ENCODE data around the gene ULK4.

The ULK4 gene

DNA sequence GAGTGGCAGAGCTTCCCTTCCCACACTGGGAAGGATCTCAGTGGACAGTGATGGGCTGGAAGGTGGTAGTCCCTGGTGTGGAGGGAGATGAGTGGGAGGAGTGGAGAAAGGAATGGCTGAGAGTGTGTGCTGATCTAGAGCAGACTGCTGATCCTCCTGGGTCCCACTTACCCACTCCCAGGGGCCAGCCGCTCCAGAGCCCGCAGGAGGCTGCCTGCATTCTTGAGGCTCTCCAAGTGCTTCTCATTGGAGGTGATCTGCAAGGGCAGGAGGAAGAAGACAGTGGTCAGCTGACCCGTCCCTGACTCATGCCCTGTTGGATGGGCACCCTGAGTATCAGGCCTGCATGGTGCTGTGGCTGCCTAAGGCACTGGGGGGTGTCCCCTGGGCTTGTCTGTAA, 712.6 kb downstream of the ULK4 start:
- peaks cover 0 to 7% of the 10 kb centered on the region in 2 donors for H3K36me3 ChIP-seq (ENCODE audit: control insufficient read depth in 2 of 2, insufficient read depth in 2 of 2, low read length in 2 of 2)
- no peaks in the 10 kb centered on the region for H3K9me3 ChIP-seq (ENCODE audit: control insufficient read depth in 2 of 2, low read length in 2 of 2)
- H3K4me3 ChIP-seq (ENCODE audit: low read length in 2 of 2), result no peak overlapping the region
- H3K27me3 ChIP-seq (ENCODE audit: control insufficient read depth in 1 of 2, insufficient read depth in 2 of 2, low read length in 2 of 2), result no peaks in the 10 kb centered on the region
- H3K9ac ChIP-seq (ENCODE audit: low read length in 2 of 2), result no peak overlapping the region
- no peak overlapping the region for H3K27ac ChIP-seq (ENCODE audit: low read length)
- H3K4me1 ChIP-seq (ENCODE audit: control insufficient read depth, insufficient read depth, low read length), result peaks cover 4% of the 10 kb centered on the region

DNA sequence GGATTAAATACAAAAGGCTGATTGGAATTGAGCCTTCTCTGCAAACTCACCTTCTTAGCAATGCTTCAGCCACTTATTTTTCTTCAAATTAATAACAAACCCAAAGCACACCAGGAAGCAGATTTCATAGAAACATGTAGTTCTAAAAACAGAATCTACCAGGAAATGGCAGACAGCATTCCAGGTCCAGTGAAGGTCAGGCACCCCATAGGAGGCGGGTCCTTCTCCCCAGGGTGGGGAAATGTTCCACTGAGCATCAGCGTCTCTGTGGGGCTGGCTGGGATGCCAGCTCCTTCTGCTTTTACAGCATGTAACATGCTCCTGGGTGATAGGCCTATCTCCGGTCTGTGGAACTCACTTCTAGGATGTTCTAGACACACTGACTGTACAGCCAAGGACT, 713.4 kb downstream of the ULK4 start:
- H3K4me3 ChIP-seq (ENCODE audit: low read length in 2 of 2), result no peak overlapping the region
- no peaks in the 10 kb centered on the region for H3K9me3 ChIP-seq (ENCODE audit: control insufficient read depth in 2 of 2, low read length in 2 of 2)
- no peak overlapping the region for H3K9ac ChIP-seq (ENCODE audit: low read length in 2 of 2)
- no peak overlapping the region for H3K27ac ChIP-seq (ENCODE audit: low read length)
- peaks cover 0 to 8% of the 10 kb centered on the region in 2 donors for H3K36me3 ChIP-seq (ENCODE audit: control insufficient read depth in 2 of 2, insufficient read depth in 2 of 2, low read length in 2 of 2)
- peaks cover 4% of the 10 kb centered on the region for H3K4me1 ChIP-seq (ENCODE audit: control insufficient read depth, insufficient read depth, low read length)
- H3K27me3 ChIP-seq (ENCODE audit: control insufficient read depth in 1 of 2, insufficient read depth in 2 of 2, low read length in 2 of 2), result no peaks in the 10 kb centered on the region

DNA sequence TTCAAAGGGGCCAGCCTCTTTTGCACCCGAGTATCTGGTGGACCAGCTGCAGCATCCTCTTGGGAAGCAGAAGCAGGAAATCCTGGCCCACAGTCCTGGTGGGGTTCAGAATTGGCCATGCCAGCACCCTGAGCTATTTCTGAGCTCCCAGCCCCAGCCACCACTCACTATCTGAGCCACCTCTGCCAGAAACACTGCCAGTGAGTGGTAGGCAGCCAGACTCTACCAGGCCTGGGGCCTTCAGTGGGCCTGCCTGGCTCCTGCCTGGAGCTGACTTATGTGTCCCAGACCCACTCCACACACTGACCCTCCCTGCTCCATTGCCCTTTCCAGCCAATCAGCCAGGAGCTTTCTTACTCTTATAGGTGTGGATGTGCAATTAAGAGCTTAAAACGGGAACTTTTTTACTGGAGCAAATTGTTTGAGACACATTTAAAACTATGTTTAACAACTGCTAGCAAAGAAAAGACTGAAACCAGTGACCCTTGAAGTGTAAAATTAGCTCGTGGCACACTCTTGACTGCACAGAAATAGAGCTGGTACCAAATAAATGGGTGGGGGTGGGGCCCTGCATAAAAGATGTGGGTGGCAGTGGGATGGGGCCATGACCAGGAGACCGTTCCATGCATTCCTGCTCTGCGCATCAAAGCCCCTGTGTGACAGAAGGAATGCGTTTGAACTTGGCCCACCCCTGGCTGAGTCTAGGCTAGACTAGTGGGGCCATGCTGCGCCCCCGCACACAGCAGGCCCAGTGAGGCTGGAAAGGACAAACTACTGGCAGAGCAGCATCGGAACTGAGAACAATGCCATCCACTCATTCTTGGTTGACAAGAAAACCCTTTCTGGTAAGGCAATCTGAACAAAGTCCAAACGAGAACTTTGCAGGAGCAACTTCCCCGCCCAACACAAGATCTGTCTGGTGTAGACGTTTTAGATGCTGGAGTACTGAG, 714.6 kb downstream of the ULK4 start:
- no peak overlapping the region for H3K4me3 ChIP-seq (ENCODE audit: low read length in 2 of 2)
- no peaks in the 10 kb centered on the region for H3K27me3 ChIP-seq (ENCODE audit: control insufficient read depth in 1 of 2, insufficient read depth in 2 of 2, low read length in 2 of 2)
- H3K4me1 ChIP-seq (ENCODE audit: control insufficient read depth, insufficient read depth, low read length), result peaks cover 4% of the 10 kb centered on the region
- no peak overlapping the region for H3K9ac ChIP-seq (ENCODE audit: low read length in 2 of 2)
- H3K9me3 ChIP-seq (ENCODE audit: control insufficient read depth in 2 of 2, low read length in 2 of 2), result no peaks in the 10 kb centered on the region
- H3K36me3 ChIP-seq (ENCODE audit: control insufficient read depth in 2 of 2, insufficient read depth in 2 of 2, low read length in 2 of 2), result peaks cover 0 to 8% of the 10 kb centered on the region in 2 donors
- no peak overlapping the region for H3K27ac ChIP-seq (ENCODE audit: low read length)

DNA sequence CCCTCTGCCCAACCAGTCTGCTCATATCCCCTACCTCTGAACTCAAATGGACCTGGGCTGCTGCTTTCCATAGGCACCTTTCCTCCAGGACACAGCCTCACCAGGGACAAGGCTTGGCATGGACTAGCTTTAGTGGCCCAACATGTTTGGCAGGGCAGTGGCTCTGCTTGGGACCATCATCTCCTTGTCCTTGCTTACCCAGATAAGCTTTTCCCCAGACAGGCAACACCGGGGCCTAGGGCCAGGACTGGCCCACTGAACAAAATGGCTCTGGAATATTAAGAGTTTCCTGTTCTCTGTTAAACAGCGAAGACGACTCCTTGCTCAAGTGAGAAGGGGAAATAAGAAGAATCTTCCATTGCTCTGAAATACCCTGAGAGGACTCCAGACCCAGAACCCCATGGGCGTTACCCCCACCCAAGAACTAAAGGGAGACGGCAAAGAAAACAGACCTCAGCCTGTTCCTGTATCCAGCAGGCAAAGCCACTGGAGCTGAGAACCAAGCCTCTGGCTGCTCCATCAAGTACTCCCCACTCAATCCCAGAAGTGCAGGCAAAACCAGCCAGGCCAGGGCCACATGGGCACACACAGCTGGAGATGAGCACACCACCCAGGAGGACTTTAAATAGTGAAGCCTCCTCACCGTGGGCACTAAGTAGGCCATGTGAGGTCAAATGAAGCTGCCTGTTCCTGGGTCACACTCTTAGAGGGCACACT, 717.1 kb downstream of the ULK4 start:
- Histone ChIP-seq H3K4me3 (ENCODE audit: low read length in 2 of 2) (no peak overlapping the region), H3K4me1 (ENCODE audit: control insufficient read depth, insufficient read depth, low read length) (peaks cover 4% of the 10 kb centered on the region), H3K9ac (ENCODE audit: low read length in 2 of 2) (no peak overlapping the region), H3K27ac (ENCODE audit: low read length) (no peak overlapping the region), H3K27me3 (ENCODE audit: control insufficient read depth in 1 of 2, insufficient read depth in 2 of 2, low read length in 2 of 2) (no peaks in the 10 kb centered on the region), H3K36me3 (ENCODE audit: control insufficient read depth in 2 of 2, insufficient read depth in 2 of 2, low read length in 2 of 2) (peaks cover 15 to 23% of the 10 kb centered on the region in 2 donors), H3K9me3 (ENCODE audit: control insufficient read depth in 2 of 2, low read length in 2 of 2) (no peaks in the 10 kb centered on the region)

DNA sequence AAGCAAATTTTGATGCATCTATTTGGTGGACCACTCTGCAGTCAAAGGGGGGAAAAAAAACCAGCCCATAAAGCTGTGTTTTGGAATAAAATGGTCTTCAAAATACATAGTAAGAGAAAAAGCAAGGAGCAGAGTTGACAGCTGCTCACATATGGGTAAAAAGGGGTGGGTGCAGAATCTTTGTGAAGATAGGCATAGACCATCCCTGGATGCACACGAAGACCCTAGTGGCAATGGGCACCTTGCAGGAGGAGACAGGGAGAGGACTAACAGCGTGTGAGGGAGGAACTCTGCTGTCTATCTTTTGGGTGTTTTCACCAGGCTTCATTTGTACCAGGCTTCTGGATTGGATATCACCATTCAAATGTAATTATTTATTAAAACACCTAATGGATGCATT, 718.7 kb downstream of the ULK4 start:
- Histone ChIP-seq H3K9ac (ENCODE audit: low read length in 2 of 2) (no peak overlapping the region), H3K4me3 (ENCODE audit: low read length in 2 of 2) (no peak overlapping the region), H3K36me3 (ENCODE audit: control insufficient read depth in 2 of 2, insufficient read depth in 2 of 2, low read length in 2 of 2) (peaks cover 29 to 34% of the 10 kb centered on the region in 2 donors)

DNA sequence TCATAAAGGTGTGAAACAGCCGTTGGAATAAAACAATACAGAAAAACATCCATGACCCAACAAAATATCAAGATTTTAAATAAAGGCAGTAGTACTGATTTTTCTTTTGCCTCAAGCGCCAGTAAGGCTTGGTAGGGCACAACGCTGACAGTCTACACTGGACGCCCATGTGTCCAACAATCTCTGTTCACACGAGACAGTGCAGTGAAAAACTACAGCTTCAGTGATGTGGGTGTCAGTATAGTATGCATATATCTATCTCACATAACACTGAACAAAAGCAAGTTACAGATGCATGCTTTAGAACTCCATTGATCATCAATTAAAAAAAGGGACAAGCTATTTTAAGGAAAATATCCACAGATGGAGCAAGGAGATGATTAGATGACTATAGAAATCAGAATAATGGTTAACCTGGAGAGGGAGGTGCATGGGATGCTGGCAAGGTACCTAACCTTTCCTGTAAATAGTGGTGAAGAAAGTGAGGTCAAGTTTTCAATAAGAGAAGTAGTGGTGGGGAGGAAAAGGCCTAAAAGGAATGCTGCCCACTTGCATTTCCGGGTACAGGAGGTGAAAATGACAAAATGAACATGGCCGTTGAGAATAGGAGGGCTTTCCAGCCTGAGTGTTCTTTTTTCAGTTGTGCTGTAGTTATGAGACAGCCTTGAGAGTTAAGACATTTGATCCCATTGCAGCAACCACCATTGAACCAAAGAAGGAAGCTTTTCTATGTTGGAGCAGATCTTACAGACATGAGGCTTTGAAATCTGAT, 719.9 kb downstream of the ULK4 start:
- Histone ChIP-seq H3K9me3 (ENCODE audit: control insufficient read depth in 2 of 2, low read length in 2 of 2) (no peaks in the 10 kb centered on the region), H3K27ac (ENCODE audit: low read length) (no peak overlapping the region), H3K27me3 (ENCODE audit: control insufficient read depth in 1 of 2, insufficient read depth in 2 of 2, low read length in 2 of 2) (no peaks in the 10 kb centered on the region), H3K4me1 (ENCODE audit: control insufficient read depth, insufficient read depth, low read length) (peaks cover 2% of the 10 kb centered on the region), H3K4me3 (ENCODE audit: low read length in 2 of 2) (no peak overlapping the region), H3K36me3 (ENCODE audit: control insufficient read depth in 2 of 2, insufficient read depth in 2 of 2, low read length in 2 of 2) (peaks cover 41% of the 10 kb centered on the region in 2 donors), H3K9ac (ENCODE audit: low read length in 2 of 2) (no peak overlapping the region)

More for the DNA sequence above, 718.7 kb downstream of the ULK4 start:
- Histone ChIP-seq H3K4me1 (ENCODE audit: control insufficient read depth, insufficient read depth, low read length) (peaks cover 4% of the 10 kb centered on the region), H3K27me3 (ENCODE audit: control insufficient read depth in 1 of 2, insufficient read depth in 2 of 2, low read length in 2 of 2) (no peaks in the 10 kb centered on the region), H3K9me3 (ENCODE audit: control insufficient read depth in 2 of 2, low read length in 2 of 2) (no peaks in the 10 kb centered on the region), H3K27ac (ENCODE audit: low read length) (no peak overlapping the region)

DNA sequence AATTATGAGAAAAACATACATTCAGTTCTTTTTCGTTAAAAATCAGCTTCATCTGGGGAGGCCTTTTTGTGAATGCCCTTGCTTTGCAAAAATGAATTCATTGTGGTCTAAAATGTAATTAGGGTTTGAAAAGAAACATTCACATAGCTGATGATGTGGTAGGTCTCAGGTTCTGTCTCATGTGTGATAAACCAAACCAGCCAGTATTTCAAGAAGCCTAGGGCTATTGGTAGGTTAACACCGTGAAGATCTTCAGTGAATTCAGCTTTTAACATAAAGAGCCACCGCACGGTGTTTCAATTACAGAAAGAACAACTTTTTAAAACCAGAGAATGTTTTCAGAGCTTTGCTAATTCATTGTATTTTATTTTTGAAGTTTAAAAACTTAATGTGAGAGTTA, 720.7 kb downstream of the ULK4 start:
- H3K27ac ChIP-seq (ENCODE audit: low read length), result no peak overlapping the region

DNA sequence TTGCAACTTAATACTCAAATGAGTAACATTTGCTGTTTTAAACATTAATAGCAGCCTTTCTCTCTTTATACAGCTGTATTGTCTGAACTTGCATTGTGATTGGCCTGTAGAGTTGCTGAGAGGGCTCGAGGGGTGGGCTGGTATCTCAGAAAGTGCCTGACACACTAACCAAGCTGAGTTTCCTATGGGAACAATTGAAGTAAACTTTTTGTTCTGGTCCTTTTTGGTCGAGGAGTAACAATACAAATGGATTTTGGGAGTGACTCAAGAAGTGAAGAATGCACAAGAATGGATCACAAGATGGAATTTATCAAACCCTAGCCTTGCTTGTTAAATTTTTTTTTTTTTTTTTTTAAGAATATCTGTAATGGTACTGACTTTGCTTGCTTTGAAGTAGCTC, 722.3 kb downstream of the ULK4 start:
- no peak overlapping the region for H3K9ac ChIP-seq (ENCODE audit: low read length in 2 of 2)
- no peaks in the 10 kb centered on the region for H3K9me3 ChIP-seq (ENCODE audit: control insufficient read depth in 2 of 2, low read length in 2 of 2)
- peaks cover 44 to 64% of the 10 kb centered on the region in 2 donors for H3K36me3 ChIP-seq (ENCODE audit: control insufficient read depth in 2 of 2, insufficient read depth in 2 of 2, low read length in 2 of 2)
- no peak overlapping the region for H3K4me3 ChIP-seq (ENCODE audit: low read length in 2 of 2)
- H3K4me1 ChIP-seq (ENCODE audit: control insufficient read depth, insufficient read depth, low read length), result no peaks in the 10 kb centered on the region
- H3K27ac ChIP-seq (ENCODE audit: low read length), result no peak overlapping the region
- no peaks in the 10 kb centered on the region for H3K27me3 ChIP-seq (ENCODE audit: control insufficient read depth in 1 of 2, insufficient read depth in 2 of 2, low read length in 2 of 2)

More for the DNA sequence above, 720.7 kb downstream of the ULK4 start:
- Histone ChIP-seq H3K36me3 (ENCODE audit: control insufficient read depth in 2 of 2, insufficient read depth in 2 of 2, low read length in 2 of 2) (peaks cover 47 to 49% of the 10 kb centered on the region in 2 donors), H3K9ac (ENCODE audit: low read length in 2 of 2) (no peak overlapping the region), H3K4me3 (ENCODE audit: low read length in 2 of 2) (no peak overlapping the region), H3K9me3 (ENCODE audit: control insufficient read depth in 2 of 2, low read length in 2 of 2) (no peaks in the 10 kb centered on the region), H3K27me3 (ENCODE audit: control insufficient read depth in 1 of 2, insufficient read depth in 2 of 2, low read length in 2 of 2) (no peaks in the 10 kb centered on the region), H3K4me1 (ENCODE audit: control insufficient read depth, insufficient read depth, low read length) (no peaks in the 10 kb centered on the region)

DNA sequence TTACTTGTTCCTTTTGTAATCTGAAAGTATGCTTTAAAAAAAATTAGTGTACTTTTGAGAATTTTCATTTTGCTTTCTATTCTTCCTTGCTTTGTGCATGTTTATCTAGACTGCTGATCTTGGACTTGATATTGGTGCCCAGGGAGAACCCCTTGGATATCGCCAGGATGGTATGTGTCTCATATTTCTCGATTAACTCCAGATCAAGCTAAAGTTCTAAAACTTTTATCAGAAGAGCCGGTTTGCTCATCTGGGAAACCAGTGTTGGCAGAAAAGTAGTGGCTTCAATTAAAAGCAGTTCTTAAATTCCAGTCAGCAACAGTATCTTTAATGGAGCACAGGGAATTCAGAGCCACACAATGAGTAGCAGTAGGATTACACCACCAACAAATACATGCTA, 724.0 kb downstream of the ULK4 start:
- Histone ChIP-seq H3K27me3 (ENCODE audit: control insufficient read depth in 1 of 2, insufficient read depth in 2 of 2, low read length in 2 of 2) (no peaks in the 10 kb centered on the region), H3K4me1 (ENCODE audit: control insufficient read depth, insufficient read depth, low read length) (no peaks in the 10 kb centered on the region), H3K9ac (ENCODE audit: low read length in 2 of 2) (no peak overlapping the region), H3K4me3 (ENCODE audit: low read length in 2 of 2) (no peak overlapping the region), H3K36me3 (ENCODE audit: control insufficient read depth in 2 of 2, insufficient read depth in 2 of 2, low read length in 2 of 2) (peaks cover 55 to 81% of the 10 kb centered on the region in 2 donors), H3K27ac (ENCODE audit: low read length) (no peak overlapping the region), H3K9me3 (ENCODE audit: control insufficient read depth in 2 of 2, low read length in 2 of 2) (no peaks in the 10 kb centered on the region)

DNA sequence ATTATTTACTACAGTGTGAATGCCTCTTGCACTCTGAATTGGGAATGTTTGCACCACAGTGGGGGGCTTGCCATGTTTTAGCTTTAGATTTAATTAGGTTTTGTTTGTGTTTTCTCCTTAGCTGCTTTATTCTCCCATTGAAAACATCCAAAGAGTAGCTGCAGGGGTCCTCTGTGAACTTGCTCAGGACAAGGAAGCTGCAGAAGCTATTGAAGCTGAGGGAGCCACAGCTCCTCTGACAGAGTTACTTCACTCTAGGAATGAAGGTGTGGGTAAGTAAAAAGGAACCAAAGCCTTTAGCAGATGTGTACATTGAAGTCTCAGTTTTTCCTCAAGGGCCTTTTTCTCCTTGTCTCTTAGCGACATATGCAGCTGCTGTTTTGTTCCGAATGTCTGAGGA, 725.7 kb downstream of the ULK4 start:
- Histone ChIP-seq H3K9me3 (ENCODE audit: control insufficient read depth in 2 of 2, low read length in 2 of 2) (no peaks in the 10 kb centered on the region), H3K4me3 (ENCODE audit: low read length in 2 of 2) (no peak overlapping the region), H3K27me3 (ENCODE audit: control insufficient read depth in 1 of 2, insufficient read depth in 2 of 2, low read length in 2 of 2) (no peaks in the 10 kb centered on the region), H3K4me1 (ENCODE audit: control insufficient read depth, insufficient read depth, low read length) (no peaks in the 10 kb centered on the region), H3K36me3 (ENCODE audit: control insufficient read depth in 2 of 2, insufficient read depth in 2 of 2, low read length in 2 of 2) (peaks cover 49 to 85% of the 10 kb centered on the region in 2 donors), H3K27ac (ENCODE audit: low read length) (no peak overlapping the region), H3K9ac (ENCODE audit: low read length in 2 of 2) (no peak overlapping the region)

Data from stomach smooth muscle (tissue), 2 donors.